HL-60 (cell line): ENCODE results near the gene PTPN23.

Source experiments
- DNase-seq, 2 experiments: peaks; one replicate each; pipeline ENCODE4 v3.0.0-alpha.2; 2010 to 2020; ENCODE audit warnings: low read depth in 1 of 2, low spot score in 1 of 2
- H3K27ac ChIP-seq: fragments of 250-450 bp; sonication (Bioruptor Pico); replicated peaks from 2 replicates; pipeline ENCODE4 v1.5.1; 2020; ENCODE audit warnings: mild to moderate bottlenecking, moderate library complexity
- H3K27me3 ChIP-seq: fragments of 250-450 bp; sonication (Bioruptor Pico); 2 replicates; pipeline ENCODE4 v1.5.1; 2021; ENCODE audit warnings: mild to moderate bottlenecking, moderate library complexity; ENCODE audit not compliant: insufficient read depth, poor library complexity, severe bottlenecking
- H3K4me3 ChIP-seq: replicated peaks from 2 replicates; pipeline ENCODE4 v1.5.1; 2011; ENCODE audit warnings: mild to moderate bottlenecking, control low read depth, low read length; ENCODE audit not compliant: insufficient read depth
- CTCF ChIP-seq: IDR thresholded peaks from one replicate; pipeline ENCODE4 v1.5.1; 2011; ENCODE audit warnings: low read length, control low read depth, inconsistent platforms; ENCODE audit not compliant: insufficient read depth
- GABPA ChIP-seq: IDR thresholded peaks from 2 replicates; pipeline ENCODE4 v1.6.1; 2012; ENCODE audit warnings: low read depth
- POLR2AphosphoS5 ChIP-seq: IDR thresholded peaks from 2 replicates; pipeline ENCODE4 v1.6.1; 2012; ENCODE audit warnings: low read depth
- REST ChIP-seq: IDR thresholded peaks from 2 replicates; pipeline ENCODE4 v1.6.1; 2012; ENCODE audit warnings: low read depth; ENCODE audit not compliant: insufficient replicate concordance
- SPI1 ChIP-seq: IDR thresholded peaks from 2 replicates; pipeline ENCODE4 v1.6.1; 2012; ENCODE audit warnings: low read depth, mild to moderate bottlenecking, borderline replicate concordance

PTPN23 gene

GRCh38 chr3:47427866-47428265 lies 47.0 kb downstream of the PTPN23 start:
- no peaks in the 10 kb centered on the region for H3K27me3 ChIP-seq
- TF ChIP-seq SPI1 (no peak), REST (no peak), POLR2AphosphoS5 (no peak), GABPA (no peak), CTCF (no peak)

GRCh38 chr3:47428662-47429061 lies 47.8 kb downstream of the PTPN23 start:
- no peak for DNase-seq
- Histone ChIP-seq H3K27me3 (no peaks in the 10 kb centered on the region), H3K27ac (no peak overlapping the region), H3K4me3 (no peak overlapping the region)
- no peak for TF ChIP-seq GABPA
- TF ChIP-seq POLR2AphosphoS5, result no peak
- TF ChIP-seq REST, result no peak
- TF ChIP-seq SPI1, result no peak
- no peak for TF ChIP-seq CTCF

More at GRCh38 chr3:47427866-47428265, 47.0 kb downstream of the PTPN23 start:
- no peak overlapping the region for H3K27ac ChIP-seq
- no peak overlapping the region for H3K4me3 ChIP-seq
- no peak for DNase-seq

GRCh38 chr3:47429476-47430270 lies 48.9 kb downstream of the PTPN23 start:
- H3K4me3 ChIP-seq, result no peak overlapping the region
- DNase-seq, result no peak
- H3K27me3 ChIP-seq, result no peaks in the 10 kb centered on the region
- H3K27ac ChIP-seq, result no peak overlapping the region
- TF ChIP-seq GABPA (no peak), SPI1 (no peak)

- no peak overlapping the region for H3K27ac ChIP-seq
- DNase-seq, result no peak
- no peak overlapping the region for H3K4me3 ChIP-seq
- TF ChIP-seq REST (no peak), GABPA (no peak), POLR2AphosphoS5 (no peak), CTCF (no peak), SPI1 (no peak)
- H3K27me3 ChIP-seq, result no peaks in the 10 kb centered on the region
Observed at GRCh38 chr3:47430606-47431005, 49.8 kb downstream of the PTPN23 start.
